ENCODE data around the gene ASIC5. TPM values are rescaled to one million over a fixed set of nuclear protein-coding genes. Genes with fewer than 3 reads are reported as not detected.
"Not testable (repeated sequence)": the region's sequence is repeated elsewhere in the genome, so short reads cannot be mapped to it uniquely, and the experiment has no call there.

The ASIC5 gene
- polyA plus RNA-seq, 1 donor: 4.0 TPM

DNA sequence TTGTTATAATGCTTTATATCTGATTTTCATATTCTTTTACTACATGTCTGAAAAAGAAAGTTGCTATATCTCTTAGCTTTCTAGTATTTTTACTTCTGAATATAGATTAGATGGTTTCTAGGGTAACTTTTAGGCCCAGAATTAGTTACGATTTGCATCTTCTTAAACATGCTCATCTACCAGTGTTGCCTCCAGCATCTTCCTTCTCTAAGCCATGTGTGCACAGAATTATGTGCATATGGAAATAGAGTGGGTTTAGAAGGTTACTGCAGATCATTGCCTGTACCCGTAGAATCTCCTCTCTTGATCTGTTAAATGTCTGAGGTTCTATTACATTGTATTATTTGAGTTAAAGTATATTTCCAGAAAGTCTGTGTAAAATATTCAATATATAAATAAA, 34.9 kb upstream of the ASIC5 start:
- 100% methylated on average over 1 of the region's 2 CpGs for WGBS (ENCODE audit: insufficient coverage, low lambda C conversion rate)
- Histone ChIP-seq H3K4me1 (ENCODE audit: control insufficient read depth, insufficient read depth, low read length) (peaks cover 27% of the 10 kb centered on the region), H3K27ac (ENCODE audit: low read length) (peak overlapping the region; percentile 6), H3K9me3 (ENCODE audit: control insufficient read depth, low read depth, low read length) (peaks cover 7% of the 10 kb centered on the region), H3K27me3 (ENCODE audit: control insufficient read depth, insufficient read depth, low read length) (no peaks in the 10 kb centered on the region), H3K4me3 (ENCODE audit: low read length) (no peak overlapping the region), H3K36me3 (ENCODE audit: control insufficient read depth, insufficient read depth, low read length) (no peaks in the 10 kb centered on the region)
- no peak for DNase-seq

DNA sequence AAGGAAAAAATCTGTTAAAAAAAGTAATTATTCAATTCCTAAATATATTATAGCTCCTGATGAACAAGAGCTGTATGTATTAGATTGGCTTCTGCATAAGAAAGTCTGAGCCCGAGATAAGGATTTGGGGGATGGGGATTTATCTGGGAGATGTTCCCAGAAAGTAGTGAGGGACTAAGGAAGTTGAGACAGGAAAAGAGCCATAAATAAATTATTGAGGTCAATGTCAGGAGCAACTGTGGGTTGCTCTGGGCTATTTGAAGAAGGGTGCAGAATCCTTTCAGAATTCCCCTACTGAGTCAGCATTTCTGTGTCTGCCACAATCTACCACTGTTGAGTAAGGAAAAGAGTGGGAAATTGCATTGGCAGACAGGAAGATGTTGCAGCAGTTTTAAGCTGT, 34.3 kb upstream of the ASIC5 start:
- DNase-seq: peak in 1 of 2 donors; percentile 64
- Histone ChIP-seq H3K4me1 (ENCODE audit: control insufficient read depth, insufficient read depth, low read length) (peaks cover 24% of the 10 kb centered on the region), H3K27me3 (ENCODE audit: control insufficient read depth, insufficient read depth, low read length) (no peaks in the 10 kb centered on the region), H3K27ac (ENCODE audit: low read length) (peak overlapping the region; percentile 32), H3K36me3 (ENCODE audit: control insufficient read depth, insufficient read depth, low read length) (no peaks in the 10 kb centered on the region), H3K9me3 (ENCODE audit: control insufficient read depth, low read depth, low read length) (peaks cover 7% of the 10 kb centered on the region), H3K4me3 (ENCODE audit: low read length) (no peak overlapping the region)
- 13% methylated on average over 1 of the region's 1 CpG for WGBS (ENCODE audit: insufficient coverage, low lambda C conversion rate)

DNA sequence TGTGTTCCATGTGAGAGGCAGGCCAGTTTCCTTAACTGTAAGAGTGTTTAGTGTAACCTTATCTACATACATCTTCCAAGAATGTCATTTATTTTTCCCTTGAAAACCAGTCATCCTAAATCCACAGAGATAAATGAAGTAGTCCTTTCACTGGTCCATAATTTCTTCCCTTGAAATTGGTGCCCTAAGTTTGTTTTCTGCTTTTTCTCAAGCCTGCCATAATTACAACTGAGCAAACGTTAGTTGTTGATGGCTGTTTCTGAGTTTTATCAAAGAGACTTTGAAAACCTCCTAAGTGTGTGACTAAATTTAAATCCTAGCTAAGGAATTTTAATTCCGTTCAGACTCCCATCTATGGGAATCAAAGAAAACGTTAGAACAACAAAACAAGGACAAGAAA, 33.8 kb upstream of the ASIC5 start:
- Histone ChIP-seq H3K27ac (ENCODE audit: low read length) (peak overlapping the region; percentile 32), H3K4me3 (ENCODE audit: low read length) (no peak overlapping the region), H3K9me3 (ENCODE audit: control insufficient read depth, low read depth, low read length) (peaks cover 7% of the 10 kb centered on the region), H3K36me3 (ENCODE audit: control insufficient read depth, insufficient read depth, low read length) (no peaks in the 10 kb centered on the region), H3K27me3 (ENCODE audit: control insufficient read depth, insufficient read depth, low read length) (no peaks in the 10 kb centered on the region), H3K4me1 (ENCODE audit: control insufficient read depth, insufficient read depth, low read length) (peaks cover 21% of the 10 kb centered on the region)
- peak in 1 of 2 donors; percentile 65 for DNase-seq
- WGBS (ENCODE audit: insufficient coverage, low lambda C conversion rate): no CpG with 5 or more reads among the region's 3 CpGs

DNA sequence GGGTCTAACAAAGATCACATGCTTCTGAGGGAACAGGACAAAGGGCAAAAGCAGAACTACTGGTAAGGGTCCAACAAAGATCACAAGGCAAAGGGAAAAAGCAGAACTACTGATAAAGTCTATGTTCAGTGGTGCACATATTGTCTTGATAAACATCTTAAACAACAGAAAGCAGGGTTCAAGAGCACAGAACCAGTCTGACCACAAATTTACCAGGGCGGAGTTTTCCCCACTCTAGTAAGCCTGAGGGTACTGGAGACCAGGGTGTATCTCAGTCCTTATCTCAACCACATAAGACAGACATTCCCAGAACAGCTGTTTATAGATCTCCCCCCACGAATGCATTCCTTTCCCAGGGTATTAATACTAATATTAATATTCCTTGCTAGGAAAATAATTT, 32.3 kb upstream of the ASIC5 start:
- not testable (repeated sequence) for DNase-seq; H3K36me3 ChIP-seq (ENCODE audit: control insufficient read depth, insufficient read depth, low read length); H3K9me3 ChIP-seq (ENCODE audit: control insufficient read depth, low read depth, low read length); H3K27ac ChIP-seq (ENCODE audit: low read length); H3K4me3 ChIP-seq (ENCODE audit: low read length); H3K27me3 ChIP-seq (ENCODE audit: control insufficient read depth, insufficient read depth, low read length)
- no CpG with 5 or more reads among the region's 2 CpGs for WGBS (ENCODE audit: insufficient coverage, low lambda C conversion rate)
- peaks cover 16% of the 10 kb centered on the region for H3K4me1 ChIP-seq (ENCODE audit: control insufficient read depth, insufficient read depth, low read length)

DNA sequence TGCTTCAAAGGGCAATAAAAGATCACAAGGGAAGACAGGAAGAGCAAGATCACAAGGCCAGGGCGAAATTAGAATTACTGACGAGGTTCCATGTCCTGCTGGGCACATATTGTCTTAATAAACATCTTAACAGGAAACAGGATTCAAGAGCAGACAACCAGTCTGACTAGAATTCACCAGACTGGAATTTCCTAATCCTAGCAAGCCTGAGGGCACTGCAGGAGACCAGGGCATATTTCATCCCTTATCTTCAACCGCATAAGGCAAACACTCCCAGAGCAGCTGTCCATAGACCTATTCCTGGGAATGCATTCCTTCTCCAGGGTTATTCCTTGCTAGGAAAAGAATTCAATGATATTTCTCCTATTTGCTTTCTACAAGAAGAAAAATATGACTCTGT, 25.0 kb upstream of the ASIC5 start:
- Histone ChIP-seq H3K4me1 (ENCODE audit: control insufficient read depth, insufficient read depth, low read length) (peaks cover 7% of the 10 kb centered on the region), H3K27ac (ENCODE audit: low read length) (no peak overlapping the region), H3K9me3 (ENCODE audit: control insufficient read depth, low read depth, low read length) (no peaks in the 10 kb centered on the region), H3K27me3 (ENCODE audit: control insufficient read depth, insufficient read depth, low read length) (no peaks in the 10 kb centered on the region), H3K36me3 (ENCODE audit: control insufficient read depth, insufficient read depth, low read length) (no peaks in the 10 kb centered on the region), H3K4me3 (ENCODE audit: low read length) (no peak overlapping the region)
- no CpG with 5 or more reads among the region's 3 CpGs for WGBS (ENCODE audit: insufficient coverage, low lambda C conversion rate)
- peak in 1 of 2 donors; percentile 37 for DNase-seq

DNA sequence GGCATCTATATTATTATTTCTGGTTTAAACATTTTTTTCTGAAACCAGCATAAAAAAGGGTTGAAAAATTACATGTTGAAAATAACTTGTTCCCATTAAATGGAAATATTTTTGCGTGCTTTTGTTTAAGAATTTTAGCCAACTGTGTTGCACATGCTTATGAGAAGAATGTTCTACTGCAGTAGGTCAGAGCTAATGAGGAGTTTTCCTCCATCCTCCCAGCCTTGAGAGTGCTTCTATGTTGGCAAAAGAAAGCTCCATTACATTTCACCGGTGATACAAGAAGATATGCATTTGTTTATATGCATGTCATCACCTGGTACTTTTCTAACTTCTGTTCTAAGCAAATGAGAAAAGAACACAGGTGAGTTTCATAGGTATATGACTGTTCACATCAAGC, 23.9 kb upstream of the ASIC5 start:
- no peaks in the 10 kb centered on the region for H3K9me3 ChIP-seq (ENCODE audit: control insufficient read depth, low read depth, low read length)
- WGBS (ENCODE audit: insufficient coverage, low lambda C conversion rate): no CpG with 5 or more reads among the region's 2 CpGs
- no peaks in the 10 kb centered on the region for H3K36me3 ChIP-seq (ENCODE audit: control insufficient read depth, insufficient read depth, low read length)
- H3K4me1 ChIP-seq (ENCODE audit: control insufficient read depth, insufficient read depth, low read length): peaks cover 7% of the 10 kb centered on the region
- DNase-seq: no peak
- H3K27me3 ChIP-seq (ENCODE audit: control insufficient read depth, insufficient read depth, low read length): no peaks in the 10 kb centered on the region
- H3K27ac ChIP-seq (ENCODE audit: low read length): peak overlapping the region; percentile 46
- no peak overlapping the region for H3K4me3 ChIP-seq (ENCODE audit: low read length)

DNA sequence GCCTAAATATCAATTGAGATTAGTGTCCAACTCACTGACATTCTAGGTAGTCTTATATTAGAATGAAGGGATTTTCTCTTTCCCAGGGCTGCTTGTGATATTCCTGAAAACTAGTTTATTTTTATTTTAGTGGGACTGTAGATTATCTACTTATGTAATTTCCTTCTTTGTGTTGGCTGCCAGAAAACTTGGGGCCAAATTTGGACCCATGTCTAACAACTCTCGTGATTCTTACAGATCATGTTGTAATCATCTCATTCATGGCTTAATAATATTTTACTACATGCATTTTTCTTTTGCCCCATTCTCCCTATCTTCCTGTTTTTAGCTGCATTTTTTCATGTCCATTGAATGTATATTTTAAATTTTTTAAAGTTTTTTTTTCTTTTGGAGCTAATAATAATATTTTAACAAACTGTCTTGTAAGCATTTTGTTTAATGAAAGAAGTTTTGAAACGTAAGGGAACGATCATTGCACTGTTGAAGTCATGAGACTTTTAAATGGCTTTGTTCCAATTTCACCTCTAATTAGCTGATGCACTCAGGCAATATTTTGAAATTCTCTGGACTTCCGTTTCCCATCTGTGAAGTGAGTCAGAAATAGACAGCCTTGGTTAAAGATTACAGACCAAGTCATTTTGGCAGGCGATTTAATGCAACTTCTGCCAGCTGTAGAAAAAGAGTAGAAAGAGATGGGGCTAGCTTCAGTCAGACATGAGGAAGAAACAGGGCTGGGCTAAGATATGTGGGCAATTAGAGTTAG, 23.1 kb upstream of the ASIC5 start:
- Histone ChIP-seq H3K36me3 (ENCODE audit: control insufficient read depth, insufficient read depth, low read length) (no peaks in the 10 kb centered on the region), H3K4me1 (ENCODE audit: control insufficient read depth, insufficient read depth, low read length) (peaks cover 7% of the 10 kb centered on the region), H3K27me3 (ENCODE audit: control insufficient read depth, insufficient read depth, low read length) (no peaks in the 10 kb centered on the region), H3K9me3 (ENCODE audit: control insufficient read depth, low read depth, low read length) (no peaks in the 10 kb centered on the region), H3K4me3 (ENCODE audit: low read length) (no peak overlapping the region), H3K27ac (ENCODE audit: low read length) (peak overlapping the region; percentile 74)
- peak; percentile 74 to 85 for DNase-seq
- WGBS (ENCODE audit: insufficient coverage, low lambda C conversion rate): 80% methylated on average over 1 of the region's 5 CpGs

DNA sequence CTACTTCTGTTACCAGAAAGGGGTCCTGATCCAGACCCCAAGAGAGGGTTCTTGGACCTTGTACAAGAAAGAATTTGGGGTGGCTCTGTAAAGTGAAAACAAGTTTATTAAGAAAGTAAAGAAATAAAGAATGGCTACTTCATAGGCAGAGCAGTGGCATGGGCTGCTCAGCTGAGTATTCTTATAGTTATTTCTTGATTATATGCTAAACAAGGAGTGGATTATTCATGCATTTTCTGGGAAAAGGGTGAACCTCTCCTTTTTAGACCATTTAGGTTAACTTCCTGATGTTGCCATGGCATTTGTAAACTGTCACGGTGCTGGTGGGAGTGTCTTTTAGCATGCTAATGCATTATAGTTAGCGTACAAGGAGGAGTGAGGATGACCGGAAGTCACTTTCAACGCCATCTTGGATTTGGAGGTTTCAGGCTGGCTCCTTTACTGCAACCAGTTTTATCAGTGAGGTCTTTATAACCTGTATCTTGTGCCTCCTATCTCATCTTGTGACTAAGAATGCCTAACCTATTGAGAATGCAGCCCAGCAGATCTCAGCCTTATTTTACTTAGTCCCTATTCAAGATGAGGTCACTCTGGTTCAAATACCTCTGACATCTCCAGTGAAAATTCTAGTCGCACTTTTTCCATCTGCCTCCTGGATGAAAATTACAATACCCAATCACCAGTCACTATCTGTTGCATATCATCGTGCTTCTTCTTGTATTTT, 21.9 kb upstream of the ASIC5 start:
- H3K27ac ChIP-seq (ENCODE audit: low read length): no peak overlapping the region
- WGBS (ENCODE audit: insufficient coverage, low lambda C conversion rate): 90% methylated on average over 1 of the region's 6 CpGs
- DNase-seq: peak in 1 of 2 donors; percentile 26

DNA sequence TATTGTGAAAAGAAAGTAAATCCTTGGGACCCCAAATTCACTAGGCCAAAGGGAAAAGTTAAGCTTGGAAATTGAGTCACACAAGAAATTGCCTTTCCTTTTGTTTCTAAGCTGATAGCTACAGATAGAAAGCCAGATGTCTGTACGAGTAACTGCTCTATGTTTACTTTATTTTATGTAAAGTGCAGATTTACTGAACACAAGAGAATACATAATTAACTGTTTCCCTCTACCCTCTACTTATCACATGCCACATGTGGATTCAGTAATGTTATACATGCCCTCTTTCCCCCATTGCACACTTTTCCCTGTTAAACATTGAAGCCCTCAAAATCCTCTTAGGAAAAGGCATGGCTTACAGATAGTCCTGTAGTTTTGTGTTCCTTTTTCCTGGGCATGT, 21.0 kb upstream of the ASIC5 start:
- 57% methylated on average over 1 of the region's 1 CpG for WGBS (ENCODE audit: insufficient coverage, low lambda C conversion rate)
- DNase-seq: no peak
- Histone ChIP-seq H3K9me3 (ENCODE audit: control insufficient read depth, low read depth, low read length) (no peaks in the 10 kb centered on the region), H3K27me3 (ENCODE audit: control insufficient read depth, insufficient read depth, low read length) (no peaks in the 10 kb centered on the region), H3K4me1 (ENCODE audit: control insufficient read depth, insufficient read depth, low read length) (peaks cover 7% of the 10 kb centered on the region), H3K4me3 (ENCODE audit: low read length) (no peak overlapping the region), H3K36me3 (ENCODE audit: control insufficient read depth, insufficient read depth, low read length) (no peaks in the 10 kb centered on the region), H3K27ac (ENCODE audit: low read length) (no peak overlapping the region)

More for the DNA sequence above, 21.9 kb upstream of the ASIC5 start:
- Histone ChIP-seq H3K4me1 (ENCODE audit: control insufficient read depth, insufficient read depth, low read length) (peaks cover 7% of the 10 kb centered on the region), H3K9me3 (ENCODE audit: control insufficient read depth, low read depth, low read length) (no peaks in the 10 kb centered on the region), H3K27me3 (ENCODE audit: control insufficient read depth, insufficient read depth, low read length) (no peaks in the 10 kb centered on the region), H3K4me3 (ENCODE audit: low read length) (no peak overlapping the region), H3K36me3 (ENCODE audit: control insufficient read depth, insufficient read depth, low read length) (no peaks in the 10 kb centered on the region)

DNA sequence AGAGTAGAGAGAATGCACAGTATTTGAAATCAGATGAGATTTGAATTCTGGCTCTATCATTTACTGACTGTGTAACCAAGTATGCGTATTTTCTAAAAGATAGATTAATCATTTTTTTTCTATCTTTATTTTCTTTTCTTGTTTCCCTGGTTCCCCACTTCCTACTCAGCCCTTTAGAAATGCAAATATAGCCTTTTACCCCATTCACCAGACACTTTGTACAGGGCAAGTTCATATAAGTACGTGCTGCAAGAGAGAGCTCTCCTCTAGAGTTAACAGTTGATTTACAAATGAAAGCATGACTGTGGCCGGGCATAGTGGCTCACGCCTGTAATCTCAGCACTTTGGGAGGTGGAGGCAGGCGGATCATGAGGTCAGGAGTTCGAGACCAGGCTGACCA, 19.6 kb upstream of the ASIC5 start:
- peaks cover 7% of the 10 kb centered on the region for H3K4me1 ChIP-seq (ENCODE audit: control insufficient read depth, insufficient read depth, low read length)
- no peaks in the 10 kb centered on the region for H3K36me3 ChIP-seq (ENCODE audit: control insufficient read depth, insufficient read depth, low read length)
- DNase-seq: no peak
- H3K4me3 ChIP-seq (ENCODE audit: low read length): no peak overlapping the region
- no peak overlapping the region for H3K27ac ChIP-seq (ENCODE audit: low read length)
- WGBS (ENCODE audit: insufficient coverage, low lambda C conversion rate): 90% methylated on average over 1 of the region's 6 CpGs
- H3K9me3 ChIP-seq (ENCODE audit: control insufficient read depth, low read depth, low read length): no peaks in the 10 kb centered on the region
- H3K27me3 ChIP-seq (ENCODE audit: control insufficient read depth, insufficient read depth, low read length): no peaks in the 10 kb centered on the region
